ENCODE data around the gene GRAP2. TPM values are rescaled to one million over a fixed set of nuclear protein-coding genes. Genes with fewer than 3 reads are reported as not detected.
A peak's percentile ranks its signal among the peaks of the same experiment; 100 is the strongest.
"Not testable (repeated sequence)": the region's sequence is repeated elsewhere in the genome, so short reads cannot be mapped to it uniquely, and the experiment has no call there.

GRAP2 gene
- total and polyA plus RNA-seq, 9 of the 15 experiments (the other 6 are each of a cell fraction or from before 2014, with no cell fraction given), result 4.8 to 88.7 (median 60.4) TPM

DNA sequence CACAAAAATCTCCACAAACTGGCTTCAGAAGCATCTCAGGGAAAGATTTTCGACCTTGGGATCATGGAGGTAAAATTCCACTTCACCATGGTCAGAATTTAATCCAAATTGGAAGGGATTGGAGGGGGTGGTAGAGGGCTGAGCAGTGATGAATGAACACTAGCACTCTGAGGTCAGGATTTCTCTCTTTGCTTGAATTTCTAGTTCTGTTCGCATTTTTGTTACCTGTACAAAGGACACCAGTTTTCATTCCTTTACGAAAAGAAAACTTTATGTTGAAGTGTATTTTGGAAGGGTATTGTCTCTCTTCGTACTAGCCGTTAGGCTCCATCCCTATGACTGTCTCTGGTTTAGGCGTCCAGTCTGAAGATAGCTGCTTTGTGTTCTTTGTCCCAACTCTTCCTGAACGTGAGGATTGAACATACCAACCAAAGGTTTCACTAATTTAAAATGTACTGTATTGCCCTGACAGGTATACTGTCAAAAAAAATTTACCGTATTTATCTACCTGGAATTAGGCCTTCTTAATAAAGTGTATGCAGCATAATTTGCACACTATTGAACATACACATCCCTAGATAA is 772 bp downstream of the GRAP2 start:
- Histone ChIP-seq H3K27ac (ENCODE audit: extremely low read depth, low read depth, low read length) (peak overlapping the region; percentile 60; the same call in 1 of the 3 replicates), H3K4me3 (peak overlapping the region; percentile 32), H3K9ac (ENCODE audit: insufficient read depth in 1 of 2, low read depth in 2 of 2, low read length in 2 of 2) (peak overlapping the region; percentile 12 to 34), H3K4me1 (replicated peaks in 1 of 2; ENCODE audit: control insufficient read depth in 2 of 2, insufficient read depth in 2 of 2, low read length in 2 of 2) (peaks cover 0 to 12% of the 10 kb centered on the region in 2 experiments; a peak in 2 of 5 replicates), H3K9me1 (ENCODE audit: control insufficient read depth, insufficient read depth, low read length) (no peaks in the 10 kb centered on the region), H4K20me1 (replicated peaks; ENCODE audit: control insufficient read depth, insufficient read depth, low read length) (no peaks in the 10 kb centered on the region), H3K4me2 (ENCODE audit: insufficient read depth, low read length) (peak overlapping the region; percentile 65), H3K27me3 (ENCODE audit: control insufficient read depth in 2 of 2, insufficient read depth in 2 of 2, low read length in 2 of 2) (no peaks in the 10 kb centered on the region), H2AFZ (ENCODE audit: low read depth, low read length) (peak overlapping the region; percentile 77), H3K79me2 (ENCODE audit: control insufficient read depth, insufficient read depth, low read length) (peaks cover 56% of the 10 kb centered on the region; the same call in 2 of the 3 replicates), H3K36me3 (ENCODE audit: control insufficient read depth, insufficient read depth, low read length) (no peaks in the 10 kb centered on the region), H3K9me3 (replicated peaks; ENCODE audit: control insufficient read depth, insufficient read depth, low read depth, low read length) (no peaks in the 10 kb centered on the region)
- ChIA-PET POLR2A (interaction anchor here (0.6 to 0.7 kb wide), 2 partner anchors 38 to 431 kb away, joined by 3 read pairs; no protein-coding TSS in a partner anchor), CTCF (ENCODE audit: low intra/inter-chr PET ratio) (no interaction called here)
- ATAC-seq, result peak; percentile 58
- WGBS (ENCODE audit: insufficient coverage, low coverage, missing lambda C conversion rate), result 4% methylated on average over 8 of the region's 8 CpGs
- peak; percentile 15 for FAIRE-seq
- in situ Hi-C loops (cut with MboI), result no loop called here
- no peak for TF ChIP-seq NR4A1 (CRISPR knock-in tag; IDR thresholded peaks at IDR 0.05)
- no peak for TF ChIP-seq NR4A1 (tag; IDR thresholded peaks at IDR 0.05)
- TF ChIP-seq, protein P1, sequence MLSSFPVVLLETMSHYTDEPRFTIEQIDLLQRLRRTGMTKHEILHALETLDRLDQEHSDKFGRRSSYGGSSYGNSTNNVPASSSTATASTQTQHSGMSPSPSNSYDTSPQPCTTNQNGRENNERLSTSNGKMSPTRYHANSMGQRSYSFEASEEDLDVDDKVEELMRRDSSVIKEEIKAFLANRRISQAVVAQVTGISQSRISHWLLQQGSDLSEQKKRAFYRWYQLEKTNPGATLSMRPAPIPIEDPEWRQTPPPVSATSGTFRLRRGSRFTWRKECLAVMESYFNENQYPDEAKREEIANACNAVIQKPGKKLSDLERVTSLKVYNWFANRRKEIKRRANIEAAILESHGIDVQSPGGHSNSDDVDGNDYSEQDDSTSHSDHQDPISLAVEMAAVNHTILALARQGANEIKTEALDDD (IDR thresholded peaks at IDR 0.05), result peak; percentile 47; the same call in 1 of the 2 replicates
- BruUV-seq (replicated peaks), result TSS peak; percentile 52
- no peak for DNase-seq (ENCODE audit: extremely low read depth in 1 of 4, low spot score in 3 of 4)
- intact Hi-C loops (cut with micrococcal nuclease), result no loop called here

DNA sequence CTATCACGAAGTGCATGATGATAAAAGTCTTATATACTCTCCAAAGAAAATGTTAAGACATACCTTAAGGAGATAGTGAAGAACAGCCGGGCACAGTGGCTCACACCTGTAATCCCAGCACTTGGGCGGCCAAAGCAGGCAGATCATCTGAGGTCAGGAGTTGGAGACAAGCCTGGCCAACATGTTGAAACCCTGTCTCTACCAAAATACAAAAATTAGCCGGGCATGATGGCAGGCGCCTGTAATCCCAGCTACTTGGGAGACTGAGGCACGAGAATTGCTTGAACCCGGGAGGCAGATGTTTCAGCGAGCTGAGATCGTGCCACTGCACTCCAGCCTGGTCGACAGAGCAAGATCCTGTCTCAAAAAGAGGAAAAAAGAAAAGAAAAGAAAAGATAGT is 3.1 kb downstream of the GRAP2 start:
- H3K9me3 ChIP-seq (replicated peaks; ENCODE audit: control insufficient read depth, insufficient read depth, low read depth, low read length); H3K9me1 ChIP-seq (ENCODE audit: control insufficient read depth, insufficient read depth, low read length); H3K4me2 ChIP-seq (ENCODE audit: insufficient read depth, low read length); H3K9ac ChIP-seq (ENCODE audit: insufficient read depth in 1 of 2, low read depth in 2 of 2, low read length in 2 of 2); H3K4me3 ChIP-seq; H3K36me3 ChIP-seq (ENCODE audit: control insufficient read depth, insufficient read depth, low read length); H4K20me1 ChIP-seq (replicated peaks; ENCODE audit: control insufficient read depth, insufficient read depth, low read length); BruUV-seq (replicated peaks); intact Hi-C loops (cut with micrococcal nuclease); FAIRE-seq; H3K27me3 ChIP-seq (ENCODE audit: control insufficient read depth in 2 of 2, insufficient read depth in 2 of 2, low read length in 2 of 2); DNase-seq (ENCODE audit: extremely low read depth in 1 of 4, low spot score in 3 of 4); H2AFZ ChIP-seq (ENCODE audit: low read depth, low read length); CTCF ChIA-PET (ENCODE audit: low intra/inter-chr PET ratio); ATAC-seq; in situ Hi-C loops (cut with MboI): not testable (repeated sequence)
- Histone ChIP-seq H3K79me2 (ENCODE audit: control insufficient read depth, insufficient read depth, low read length) (peaks cover 78% of the 10 kb centered on the region; the same call in 2 of the 3 replicates), H3K27ac (ENCODE audit: extremely low read depth, low read depth, low read length) (peak overlapping the region; percentile 34; the same call in 1 of the 3 replicates), H3K4me1 (replicated peaks in 1 of 2; ENCODE audit: control insufficient read depth in 2 of 2, insufficient read depth in 2 of 2, low read length in 2 of 2) (peaks cover 0 to 19% of the 10 kb centered on the region in 2 experiments; a peak in 3 of 5 replicates)
- TF ChIP-seq, protein P2, sequence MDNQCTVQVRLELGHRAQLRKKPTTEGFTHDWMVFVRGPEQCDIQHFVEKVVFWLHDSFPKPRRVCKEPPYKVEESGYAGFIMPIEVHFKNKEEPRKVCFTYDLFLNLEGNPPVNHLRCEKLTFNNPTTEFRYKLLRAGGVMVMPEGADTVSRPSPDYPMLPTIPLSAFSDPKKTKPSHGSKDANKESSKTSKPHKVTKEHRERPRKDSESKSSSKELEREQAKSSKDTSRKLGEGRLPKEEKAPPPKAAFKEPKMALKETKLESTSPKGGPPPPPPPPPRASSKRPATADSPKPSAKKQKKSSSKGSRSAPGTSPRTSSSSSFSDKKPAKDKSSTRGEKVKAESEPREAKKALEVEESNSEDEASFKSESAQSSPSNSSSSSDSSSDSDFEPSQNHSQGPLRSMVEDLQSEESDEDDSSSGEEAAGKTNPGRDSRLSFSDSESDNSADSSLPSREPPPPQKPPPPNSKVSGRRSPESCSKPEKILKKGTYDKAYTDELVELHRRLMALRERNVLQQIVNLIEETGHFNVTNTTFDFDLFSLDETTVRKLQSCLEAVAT (IDR thresholded peaks at IDR 0.05), result peak in 1 of 2 experiments; percentile 60; a peak in 1 of 4 replicates
- POLR2A ChIA-PET, result interaction anchor here (1.0 kb wide), 1 partner anchor 9 kb away, joined by 3 read pairs; no protein-coding TSS in a partner anchor
- WGBS (ENCODE audit: insufficient coverage, low coverage, missing lambda C conversion rate), result 21% methylated on average over 6 of the region's 10 CpGs

Data from K562 (cell line).